Endothelial cell of umbilical vein (primary cell): ENCODE measurements around the gene MGAT5B. TPM values are rescaled to one million over a fixed set of nuclear protein-coding genes. Genes with fewer than 3 reads are reported as not detected.

Experiments used
- BruUV-seq: library from RNA; stranded (reverse); fragments of 400-500 nt; replicated peaks from 2 replicates; lab custom pipeline; 2021; lab: Mats Ljungman, UMichigan
- CTCF ChIA-PET: fragments of 300-600, 350-600 bp; sonication (Branson Sonifier 250); formaldehyde crosslinking; loops from one replicate; lab custom pipeline; 2021; ENCODE audit warnings: antibody characterized with exemption, inconsistent platforms; lab: Charles Lee
- POLR2A ChIA-PET: fragments of 300-600, 350-600 bp; sonication (Branson Sonifier 250); formaldehyde crosslinking; loops from one replicate; lab custom pipeline; 2021; ENCODE audit warnings: antibody characterized with exemption, inconsistent platforms; lab: Charles Lee
- DNase-seq: peaks from one replicate; pipeline ENCODE4 v3.0.0-alpha.2; 2011; ENCODE audit warnings: low read depth, low spot score
- FAIRE-seq: peaks from 2 replicates; lab custom pipeline; 2011; peaks lifted over from hg19 to GRCh38; lab: Jason Lieb, UNC
- H2AFZ ChIP-seq: 2 replicates; pipeline ENCODE4 v1.6.0; 2012; ENCODE audit warnings: low read depth, low read length, control low read depth, inconsistent platforms
- H3K27ac ChIP-seq: 2 replicates; pipeline ENCODE4 v1.5.1; 2011; ENCODE audit warnings: low read depth, mild to moderate bottlenecking, control low read depth, low read length, moderate library complexity; ENCODE audit not compliant: insufficient read depth
- H3K27me3 ChIP-seq, 2 experiments: 2 replicates each; pipeline versions ENCODE4 v1.6.0 to v1.6.1; 2011; ENCODE audit warnings: low read length in 2 of 2, mixed read lengths in 1 of 2; ENCODE audit not compliant: control insufficient read depth in 2 of 2, insufficient read depth in 2 of 2
- H3K36me3 ChIP-seq, 2 experiments: 2 replicates in 1 of 2; 3 replicates in 1 of 2; pipeline ENCODE4 v1.5.1; 2011; ENCODE audit warnings: low read length in 2 of 2, mild to moderate bottlenecking in 1 of 2, moderate library complexity in 1 of 2; ENCODE audit not compliant: control insufficient read depth in 2 of 2, insufficient read depth in 2 of 2; ENCODE audit errors: extremely low read depth in 1 of 2
- H3K4me1 ChIP-seq: 3 replicates; pipeline ENCODE4 v1.5.1; 2011; ENCODE audit warnings: mild to moderate bottlenecking, low read length; ENCODE audit not compliant: control insufficient read depth, insufficient read depth; ENCODE audit errors: extremely low read depth
- H3K4me2 ChIP-seq: 2 replicates; pipeline ENCODE4 v1.6.1; 2011; ENCODE audit warnings: low read length, control low read depth, mixed read lengths; ENCODE audit not compliant: insufficient read depth
- H3K4me3 ChIP-seq, 3 experiments: fragments of 200-600 bp in 1 of 3; sonication (generic), shearing (Covaris generic) in 1 of 3; replicated peaks in 1 of 3; 2 replicates each; pipeline ENCODE4 v1.5.1; 2011 to 2016; ENCODE audit warnings: control low read depth in 3 of 3, low read length in 3 of 3, mild to moderate bottlenecking in 2 of 3, inconsistent platforms in 1 of 3, low read depth in 1 of 3, moderate library complexity in 1 of 3; ENCODE audit not compliant: insufficient read depth in 1 of 3
- H3K79me2 ChIP-seq: 2 replicates; pipeline ENCODE4 v1.6.0; 2012; ENCODE audit warnings: low read length, inconsistent platforms; ENCODE audit not compliant: control insufficient read depth, insufficient read depth
- H3K9ac ChIP-seq: replicated peaks from 2 replicates; pipeline ENCODE3; 2011; ENCODE audit warnings: low read length, control low read depth; ENCODE audit not compliant: insufficient read depth; ENCODE audit errors: extremely low read depth
- H3K9me1 ChIP-seq: replicated peaks from 3 replicates; pipeline ENCODE4 v1.6.0; 2011; ENCODE audit warnings: mild to moderate bottlenecking, low read length; ENCODE audit not compliant: control insufficient read depth, insufficient read depth; ENCODE audit errors: extremely low read depth
- H3K9me3 ChIP-seq: replicated peaks from 2 replicates; pipeline ENCODE4 v1.5.1; 2012; ENCODE audit warnings: low read length, inconsistent platforms; ENCODE audit not compliant: control insufficient read depth, insufficient read depth
- H4K20me1 ChIP-seq: replicated peaks from 2 replicates; pipeline ENCODE3; 2011; ENCODE audit warnings: mild to moderate bottlenecking, low read length; ENCODE audit not compliant: control insufficient read depth, insufficient read depth; ENCODE audit errors: extremely low read depth
- CTCF ChIP-seq, 2 donors: IDR thresholded peaks; 1 replicate in 1 of 2; 2 replicates in 1 of 2; pipeline ENCODE4 v1.5.1; 2011; ENCODE audit warnings: low read length in 2 of 2, mild to moderate bottlenecking in 2 of 2, moderate library complexity in 2 of 2, control low read depth in 1 of 2, inconsistent platforms in 1 of 2, low read depth in 1 of 2; ENCODE audit not compliant: insufficient read depth in 1 of 2; ENCODE audit errors: extremely low read depth in 1 of 2
- EZH2 ChIP-seq: IDR thresholded peaks from 2 replicates; pipeline ENCODE4 v1.6.1; 2012; ENCODE audit warnings: borderline replicate concordance, low read depth, mild to moderate bottlenecking, moderate library complexity, low read length, inconsistent platforms; ENCODE audit not compliant: severe bottlenecking
- FOS ChIP-seq: IDR thresholded peaks from 2 replicates; pipeline ENCODE4 v1.6.1; 2011; ENCODE audit warnings: mild to moderate bottlenecking, low read length, moderate library complexity, borderline replicate concordance; ENCODE audit not compliant: insufficient read depth
- GATA2 ChIP-seq: IDR thresholded peaks from 2 replicates; pipeline ENCODE4 v1.7.0; 2011; ENCODE audit warnings: low read depth, mild to moderate bottlenecking, moderate library complexity, mixed read lengths, low read length; ENCODE audit not compliant: insufficient read length, insufficient read depth
- JUN ChIP-seq: IDR thresholded peaks from 2 replicates; pipeline ENCODE4 v1.6.1; 2011; ENCODE audit warnings: borderline replicate concordance, low read depth; ENCODE audit not compliant: insufficient read length, insufficient read depth
- MYC ChIP-seq: IDR thresholded peaks from one replicate; pipeline ENCODE4 v1.6.1; 2011; ENCODE audit warnings: mild to moderate bottlenecking, low read depth, low read length
- POLR2A ChIP-seq: IDR thresholded peaks from 2 replicates; pipeline ENCODE4 v1.6.1; 2012; ENCODE audit warnings: low read depth, mild to moderate bottlenecking, control low read depth, low read length
- POLR2AphosphoS5 ChIP-seq: IDR thresholded peaks from 2 replicates; pipeline ENCODE4 v1.6.1; 2012; ENCODE audit warnings: low read depth, mild to moderate bottlenecking, control low read depth, low read length, moderate library complexity; ENCODE audit not compliant: insufficient read depth
- dilution Hi-C: fragments of 300-500 bp; cut with MboI; formaldehyde crosslinking; loops from one replicate; pipeline ENCODE4 v1.15.0; 2019; ENCODE audit warnings: low sequenced_read_pairs; ENCODE audit not compliant: extremely low pct_ligation_motif_present
- intact Hi-C: fragments of 100-400 bp; cut with micrococcal nuclease; formaldehyde crosslinking; loops from one replicate; pipeline ENCODE4 v1.10.0; 2022
- polyA plus RNA-seq, 4 experiments: library from polyadenylated mRNA; depleted of rRNA in 3 of 4; stranded (reverse) in 3 of 4; unstranded in 1 of 4; fragments of >200 nt; gene quantifications; 2 replicates each; pipeline versions ENCODE4 v1.2.1 to v1.2.3, GENCODE V29; 2011 to 2012; ENCODE audit warnings: missing spikeins in 1 of 4
- total RNA-seq: library from RNA; stranded (reverse); gene quantifications from 2 replicates; pipeline ENCODE4 v1.2.3, GENCODE V29; 2021
- TF ChIP-seq, protein P1 (sequence below): IDR thresholded peaks from 2 replicates; pipeline ENCODE4 v1.6.1; 2011; ENCODE audit not compliant: insufficient read depth, insufficient read length

Gene MGAT5B
- total and polyA plus RNA-seq, 2 donors (not counting 3 experiments of a cell fraction or from before 2014, with no cell fraction given): 1.7 to 2.1 TPM

GRCh38 chr17:76987486-76988093 is 119.4 kb downstream of the MGAT5B start:
- Histone ChIP-seq H3K27me3 (peaks cover 2 to 5% of the 10 kb centered on the region in 2 experiments), H3K9ac (no peak overlapping the region), H3K27ac (no peak overlapping the region), H3K4me3 (no peak overlapping the region), H3K4me2 (no peak overlapping the region), H3K4me1 (no peaks in the 10 kb centered on the region), H3K36me3 (no peaks in the 10 kb centered on the region), H4K20me1 (no peaks in the 10 kb centered on the region), H3K9me3 (no peaks in the 10 kb centered on the region), H3K9me1 (no peaks in the 10 kb centered on the region), H3K79me2 (no peaks in the 10 kb centered on the region), H2AFZ (no peak overlapping the region)
- BruUV-seq: no TSS peak
- no peak for DNase-seq
- intact Hi-C loops (no loop called here), dilution Hi-C loops (no loop called here)
- ChIA-PET CTCF (interaction anchor here (1.3 kb wide), 1 partner anchor 131 kb away, joined by 3 read pairs; no protein-coding TSS in a partner anchor), POLR2A (no interaction called here)
- no peak for TF ChIP-seq MYC
- no peak for TF ChIP-seq FOS
- no peak for FAIRE-seq

- dilution Hi-C loops (no loop called here), intact Hi-C loops (no loop called here)
- no peaks in the 10 kb centered on the region for H3K9me1 ChIP-seq
- H3K4me1 ChIP-seq: no peaks in the 10 kb centered on the region
- no TSS peak for BruUV-seq
- no peak overlapping the region for H3K4me2 ChIP-seq
- CTCF ChIA-PET: interaction anchor here (0.7 to 1.3 kb wide), 2 partner anchors 132 to 645 kb away, joined by 3 read pairs; no protein-coding TSS in a partner anchor
- peaks cover 3 to 6% of the 10 kb centered on the region in 2 experiments for H3K27me3 ChIP-seq
- H2AFZ ChIP-seq: no peak overlapping the region
- no peak for TF ChIP-seq POLR2AphosphoS5
- TF ChIP-seq POLR2A: no peak
- no peak for TF ChIP-seq FOS
- no peak for TF ChIP-seq JUN
- no peak for TF ChIP-seq EZH2
- TF ChIP-seq, protein P1, sequence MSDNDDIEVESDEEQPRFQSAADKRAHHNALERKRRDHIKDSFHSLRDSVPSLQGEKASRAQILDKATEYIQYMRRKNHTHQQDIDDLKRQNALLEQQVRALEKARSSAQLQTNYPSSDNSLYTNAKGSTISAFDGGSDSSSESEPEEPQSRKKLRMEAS: no peak
- TF ChIP-seq GATA2: no peak
- TF ChIP-seq MYC: no peak
- TF ChIP-seq CTCF (IDR thresholded peaks at IDR 0.05; ENCODE audit: extremely low read depth in 1 of 2, insufficient read depth in 1 of 2, low read depth in 1 of 2, low read length in 2 of 2): no peak
- H4K20me1 ChIP-seq: no peaks in the 10 kb centered on the region
- H3K36me3 ChIP-seq: no peaks in the 10 kb centered on the region
- POLR2A ChIA-PET: no interaction called here
- FAIRE-seq (no peak), DNase-seq (no peak)
- no peaks in the 10 kb centered on the region for H3K9me3 ChIP-seq
- H3K27ac ChIP-seq: no peak overlapping the region
- no peak overlapping the region for H3K4me3 ChIP-seq
- H3K79me2 ChIP-seq: no peaks in the 10 kb centered on the region
- no peak overlapping the region for H3K9ac ChIP-seq
These were observed 120.6 kb downstream of the MGAT5B start for GRCh38 chr17:76988796-76989195.
